ACHN (cell line): Measurements from ENCODE around the gene RAMP3.

Experiments used
- DNase-seq: peaks from one replicate; pipeline ENCODE4 v3.0.0-alpha.2; 2015
- in situ Hi-C: cut with HindIII; loops from 2 replicates; pipeline ENCODE4 v1.10.0; 2017; ENCODE audit warnings: low sequenced_read_pairs, low pct_ligation_motif_present, low pct_unique_long_range_greater_than_20kb

Gene RAMP3

GRCh38 chr7:45174328-45174610, 16.7 kb downstream of the RAMP3 start:
- no peak for DNase-seq
- in situ Hi-C loops = no loop called here

- DNase-seq = no peak
- in situ Hi-C loops = no loop called here
Observed at GRCh38 chr7:45174966-45175765, 17.6 kb downstream of the RAMP3 start.

GRCh38 chr7:45176091-45176490, 18.5 kb downstream of the RAMP3 start:
- in situ Hi-C loops = no loop called here
- DNase-seq = no peak

- DNase-seq = no peak
- in situ Hi-C loops = no loop called here
Observed at GRCh38 chr7:45176886-45177731, 19.5 kb downstream of the RAMP3 start.

GRCh38 chr7:45177801-45178200, 20.2 kb downstream of the RAMP3 start:
- DNase-seq = no peak
- in situ Hi-C loops = no loop called here

- in situ Hi-C loops = no loop called here
- no peak for DNase-seq
Observed at GRCh38 chr7:45178241-45179225, 20.9 kb downstream of the RAMP3 start.

- in situ Hi-C loops = no loop called here
- no peak for DNase-seq
Observed at GRCh38 chr7:45179666-45180065, 22.1 kb downstream of the RAMP3 start.

- no peak for DNase-seq
- in situ Hi-C loops = no loop called here
Observed at GRCh38 chr7:45180084-45180986, 22.7 kb downstream of the RAMP3 start.

- in situ Hi-C loops = no loop called here
- no peak for DNase-seq
Observed at GRCh38 chr7:45181286-45181960, 23.8 kb downstream of the RAMP3 start.

GRCh38 chr7:45181991-45182855, 24.6 kb downstream of the RAMP3 start:
- no peak for DNase-seq
- in situ Hi-C loops = no loop called here

GRCh38 chr7:45182856-45183710, 25.5 kb downstream of the RAMP3 start:
- DNase-seq = no peak

GRCh38 chr7:45183711-45184210, 26.2 kb downstream of the RAMP3 start:
- no peak for DNase-seq
- in situ Hi-C loops = no loop called here

More at GRCh38 chr7:45182856-45183710, 25.5 kb downstream of the RAMP3 start:
- in situ Hi-C loops = no loop called here

- DNase-seq = no peak
- in situ Hi-C loops = no loop called here
Observed at GRCh38 chr7:45184326-45185027, 26.9 kb downstream of the RAMP3 start.

- DNase-seq = no peak
- in situ Hi-C loops = no loop called here
Observed at GRCh38 chr7:45185028-45185863, 27.7 kb downstream of the RAMP3 start.
